ENCODE results near the gene EIPR1. TPM values are rescaled to one million over a fixed set of nuclear protein-coding genes. Genes with fewer than 3 reads are reported as not detected.

EIPR1 gene
- total and polyA plus RNA-seq, 2 of the 4 experiments (the other 2 are of a cell fraction), result 46.5 to 67.4 TPM

GRCh38 chr2:3198119-3198518 is 179.5 kb downstream of the EIPR1 start:
- Histone ChIP-seq H2BK120ac (ENCODE audit: low read depth, low read length) (no peak overlapping the region), H3K27ac (ENCODE audit: insufficient read depth, low read length) (no peak overlapping the region), H2BK15ac (ENCODE audit: low read depth, low read length) (no peak overlapping the region), H2AK5ac (ENCODE audit: low read depth, low read length) (no peak overlapping the region), H3K27me3 (ENCODE audit: control insufficient read depth, insufficient read depth, low read length) (no peaks in the 10 kb centered on the region), H3K4ac (ENCODE audit: low read depth, low read length) (no peak overlapping the region), H3K56ac (ENCODE audit: extremely low read depth, insufficient read depth, low read length) (no peak overlapping the region), H3K9me1 (ENCODE audit: insufficient read depth, low read length) (peaks cover 4% of the 10 kb centered on the region), H4K91ac (ENCODE audit: insufficient read depth, low read depth, low read length) (no peak overlapping the region), H2BK20ac (ENCODE audit: low read depth, low read length) (no peak overlapping the region), H3K4me3 (ENCODE audit: insufficient read depth, low read depth, low read length) (no peak overlapping the region), H4K20me1 (ENCODE audit: insufficient read depth, low read length) (no peaks in the 10 kb centered on the region; the same call in 1 of the 2 replicates), H3K14ac (replicated peaks; ENCODE audit: low read depth, low read length) (no peak overlapping the region), H3K9me3 (ENCODE audit: control insufficient read depth, insufficient read depth, low read length) (no peaks in the 10 kb centered on the region), H3K36me3 (ENCODE audit: control insufficient read depth, insufficient read depth, low read length) (peaks cover 4% of the 10 kb centered on the region; the same call in 1 of the 2 replicates), H2AFZ (replicated peaks; ENCODE audit: low read length, poor library complexity) (no peak overlapping the region), H3K18ac (ENCODE audit: low read depth, low read length) (no peak overlapping the region), H2BK5ac (ENCODE audit: low read depth, low read length, poor library complexity, severe bottlenecking) (no peak overlapping the region), H3K79me1 (ENCODE audit: low read depth in 1 of 2, low read length in 2 of 2) (no peaks in the 10 kb centered on the region; a peak in 1 of 4 replicates), H4K8ac (ENCODE audit: low read depth in 2 of 2, low read length in 2 of 2) (no peak overlapping the region), H3K23ac (ENCODE audit: low read depth, low read length) (no peak overlapping the region), H3K4me1 (ENCODE audit: control insufficient read depth, insufficient read depth, low read length) (peaks cover 3% of the 10 kb centered on the region; the same call in 1 of the 2 replicates), H3K4me2 (ENCODE audit: low read depth, low read length) (no peak overlapping the region), H3K9ac (ENCODE audit: low read depth, low read length) (no peak overlapping the region), H2AK9ac (replicated peaks; ENCODE audit: low read depth, low read length, poor library complexity) (no peak overlapping the region), H4K5ac (ENCODE audit: low read depth, low read length) (no peak overlapping the region)
- ATAC-seq (ENCODE audit: low read depth) (no peak), DNase-seq (no peak)
- intact Hi-C loops (cut with micrococcal nuclease), result no loop called here
- no TSS peak for BruUV-seq (replicated peaks)
- ChIA-PET POLR2A (ENCODE audit: unreplicated experiment) (no interaction called here), CTCF (no interaction called here)
- dilution Hi-C loops (cut with HindIII; ENCODE audit: low sequenced_read_pairs, unreplicated experiment), result no loop called here
- WGBS, 2 experiments (ENCODE audit: extremely low coverage in 2 of 2, insufficient read length in 1 of 2), result 100% methylated on average over 4 of the region's 11 CpGs; no CpG with 5 or more reads in 1 of the 2 experiments
- in situ Hi-C loops (cut with MboI; ENCODE audit: low sequenced_read_pairs), result no loop called here
- TF ChIP-seq MAFK (IDR thresholded peaks at IDR 0.05; ENCODE audit: low read depth, low read length) (no peak), POLR2A (IDR thresholded peaks at IDR 0.05; ENCODE audit: low read depth, low read length) (no peak), BHLHE40 (IDR thresholded peaks at IDR 0.05; ENCODE audit: low read depth, low read length) (no peak), CTCF (conservative IDR thresholded peaks at IDR 0.05; ENCODE audit: low read depth, low read length) (no peak), RFX5 (IDR thresholded peaks at IDR 0.05; ENCODE audit: low read depth, low read length) (no peak), SMC3 (IDR thresholded peaks at IDR 0.05; ENCODE audit: low read depth, low read length) (no peak), CEBPB (IDR thresholded peaks at IDR 0.05; ENCODE audit: low read depth, low read length) (no peak)

Measured in IMR-90 (cell line).